NCI-H748 (cell line): ENCODE results near the gene CDC14A.
A peak's percentile ranks its signal among the peaks of the same experiment; 100 is the strongest.
"Not testable (repeated sequence)": the region's sequence is repeated elsewhere in the genome, so short reads cannot be mapped to it uniquely, and the experiment has no call there.

ENCODE experiments used
- DNase-seq: peaks from one replicate; lab custom pipeline; 2025; ENCODE audit not compliant: unreplicated experiment; lab: John Stamatoyannopoulos, UW

Gene CDC14A, protein sequence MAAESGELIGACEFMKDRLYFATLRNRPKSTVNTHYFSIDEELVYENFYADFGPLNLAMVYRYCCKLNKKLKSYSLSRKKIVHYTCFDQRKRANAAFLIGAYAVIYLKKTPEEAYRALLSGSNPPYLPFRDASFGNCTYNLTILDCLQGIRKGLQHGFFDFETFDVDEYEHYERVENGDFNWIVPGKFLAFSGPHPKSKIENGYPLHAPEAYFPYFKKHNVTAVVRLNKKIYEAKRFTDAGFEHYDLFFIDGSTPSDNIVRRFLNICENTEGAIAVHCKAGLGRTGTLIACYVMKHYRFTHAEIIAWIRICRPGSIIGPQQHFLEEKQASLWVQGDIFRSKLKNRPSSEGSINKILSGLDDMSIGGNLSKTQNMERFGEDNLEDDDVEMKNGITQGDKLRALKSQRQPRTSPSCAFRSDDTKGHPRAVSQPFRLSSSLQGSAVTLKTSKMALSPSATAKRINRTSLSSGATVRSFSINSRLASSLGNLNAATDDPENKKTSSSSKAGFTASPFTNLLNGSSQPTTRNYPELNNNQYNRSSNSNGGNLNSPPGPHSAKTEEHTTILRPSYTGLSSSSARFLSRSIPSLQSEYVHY

DNA sequence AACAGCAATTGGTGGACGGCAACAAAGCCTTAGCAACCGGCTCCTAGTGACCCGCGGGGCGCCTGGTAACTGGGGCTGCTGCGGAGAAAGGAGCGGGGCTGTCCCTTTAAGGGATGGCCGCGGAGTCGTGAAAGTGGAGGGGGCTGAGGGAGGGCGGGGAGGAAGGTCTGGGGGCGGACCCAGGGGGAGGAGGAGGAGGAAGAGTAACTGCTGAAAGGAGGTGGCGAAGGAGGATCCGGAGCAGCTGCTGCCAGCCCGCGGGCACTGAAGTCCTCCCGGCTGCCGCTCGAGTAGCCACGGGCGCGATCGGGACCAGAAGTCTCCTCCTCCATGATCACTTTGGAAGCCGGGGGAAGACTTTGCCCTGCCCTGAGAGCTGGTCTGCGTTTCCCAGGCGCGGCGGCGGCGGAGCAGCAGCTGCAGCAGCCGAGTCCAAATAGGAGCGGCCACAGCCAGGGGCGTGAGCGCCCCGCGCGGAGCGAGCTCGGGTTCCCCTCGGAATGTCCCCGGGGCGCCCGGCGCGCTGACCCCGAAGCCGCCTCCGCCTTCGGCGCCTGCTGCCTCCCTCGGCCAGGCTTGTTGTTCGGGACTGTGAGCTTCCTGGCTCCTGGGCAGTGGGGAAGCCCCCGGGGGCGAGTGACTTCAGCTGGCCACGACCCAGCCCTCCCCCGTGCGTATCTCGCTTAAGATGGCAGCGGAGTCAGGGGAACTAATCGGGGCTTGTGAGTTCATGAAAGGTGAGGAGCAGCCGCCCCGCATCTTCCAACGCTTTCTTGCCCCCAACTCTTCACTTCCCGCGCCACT, at the start of gene CDC14A:
Gene CDC14A (plus strand): TSS at position 240 of the 804 bp plus-strand sequence. CDS start 449 bp downstream, at position 689.
- DNase-seq: peak; percentile 98

DNA sequence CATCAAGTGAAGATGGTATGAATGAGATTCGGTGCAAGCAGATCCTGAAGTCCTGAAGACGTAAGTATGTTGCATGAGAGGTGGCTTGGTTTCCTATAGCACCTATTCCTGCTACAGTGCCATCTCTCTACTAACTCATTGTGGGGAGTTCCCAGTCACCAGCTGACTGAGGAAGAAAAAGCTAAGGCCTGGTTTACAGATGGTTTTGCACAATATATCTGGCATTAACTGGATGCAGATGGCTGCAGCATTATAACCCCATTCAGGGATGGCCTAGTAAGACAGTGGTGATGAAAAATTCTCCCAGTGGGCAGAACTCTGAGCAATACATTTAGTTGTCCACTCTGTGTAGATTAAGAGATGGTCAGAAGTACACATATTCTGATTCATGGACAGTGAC, 49.6 kb upstream of the CDC14A start:
- DNase-seq: no peak

DNA sequence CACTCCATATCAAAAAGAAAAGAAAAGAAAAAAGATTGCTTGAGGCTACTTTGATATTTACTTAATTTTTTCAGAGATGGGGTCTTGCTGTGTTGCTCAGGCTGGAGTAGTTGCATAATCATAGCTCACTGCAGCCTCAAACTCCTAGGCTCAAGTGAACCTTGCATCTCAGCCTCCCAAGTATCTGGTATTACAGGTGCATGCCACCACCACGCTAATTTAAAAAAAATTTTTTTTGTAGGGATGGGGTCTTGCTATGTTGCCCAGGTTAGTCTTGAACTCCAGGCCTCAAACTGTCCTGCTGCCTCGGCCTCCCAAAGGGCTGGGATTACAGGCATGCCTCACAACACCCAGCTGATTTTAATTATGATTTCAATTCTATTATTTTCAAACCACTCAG, 48.1 kb upstream of the CDC14A start:
- no peak for DNase-seq

DNA sequence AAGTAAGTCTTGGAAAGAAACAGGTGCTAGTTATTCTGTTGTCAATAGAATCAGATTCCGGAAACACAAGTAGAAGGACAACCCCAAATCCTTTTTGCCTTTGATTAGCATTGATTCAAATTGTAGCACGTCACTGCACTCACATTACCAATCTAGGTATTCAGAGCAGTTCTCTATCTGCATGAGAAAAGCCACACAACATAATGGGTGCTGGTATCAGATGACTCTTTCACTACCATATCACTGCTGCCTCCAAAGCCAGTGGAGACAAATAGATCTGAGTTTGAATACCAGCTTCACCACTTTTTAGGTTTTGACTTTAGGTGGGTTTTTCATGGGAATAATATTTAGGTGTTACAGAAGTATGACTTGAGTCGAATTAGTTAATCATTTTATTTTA, 47.4 kb upstream of the CDC14A start:
- DNase-seq: no peak

DNA sequence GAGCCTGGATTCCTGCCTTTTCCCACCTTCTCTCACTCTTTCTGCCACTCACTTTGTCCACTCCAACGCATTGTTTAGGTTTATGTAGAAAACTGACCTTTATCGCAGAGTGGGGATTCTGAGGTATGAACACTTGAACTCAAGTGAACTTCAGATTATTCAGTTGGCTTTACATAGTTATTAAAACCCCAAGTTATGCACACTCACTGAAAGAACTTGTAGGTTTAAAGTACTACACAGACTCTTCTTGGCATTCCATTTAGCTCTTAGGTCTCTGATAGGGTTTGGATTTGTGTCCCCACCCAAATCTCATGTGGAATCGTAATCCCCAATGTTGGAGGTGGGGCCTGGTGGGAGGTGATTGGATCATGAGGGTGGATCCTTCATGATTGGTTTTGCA, 46.4 kb upstream of the CDC14A start:
- no peak for DNase-seq

DNA sequence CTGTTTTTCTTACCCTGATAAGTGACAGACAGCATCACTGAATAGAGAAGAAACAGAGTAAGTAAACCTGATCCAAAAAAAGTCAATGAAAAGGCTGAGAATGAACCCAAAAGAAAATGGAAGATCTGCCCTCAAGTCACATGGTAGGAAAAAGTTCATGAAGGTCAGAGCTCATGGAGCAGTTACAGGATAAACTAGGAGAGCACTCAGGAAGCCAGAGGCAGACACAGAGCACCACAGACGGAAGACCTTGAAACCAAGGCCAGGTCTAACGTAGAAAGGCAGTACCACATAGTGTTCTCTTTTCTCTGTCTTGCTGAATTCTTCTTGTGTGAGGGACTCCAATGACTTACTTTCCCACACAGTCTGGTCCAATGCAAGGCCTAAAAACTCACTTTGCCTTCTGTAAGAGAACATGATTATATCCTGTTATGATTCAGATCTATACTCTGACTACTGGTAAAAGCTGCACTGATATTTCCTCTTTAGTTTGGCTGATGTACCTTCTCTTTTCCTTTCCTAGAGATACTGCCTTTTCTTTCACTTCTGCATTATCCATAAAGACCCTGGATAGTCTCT, 45.5 kb upstream of the CDC14A start:
- DNase-seq: no peak

DNA sequence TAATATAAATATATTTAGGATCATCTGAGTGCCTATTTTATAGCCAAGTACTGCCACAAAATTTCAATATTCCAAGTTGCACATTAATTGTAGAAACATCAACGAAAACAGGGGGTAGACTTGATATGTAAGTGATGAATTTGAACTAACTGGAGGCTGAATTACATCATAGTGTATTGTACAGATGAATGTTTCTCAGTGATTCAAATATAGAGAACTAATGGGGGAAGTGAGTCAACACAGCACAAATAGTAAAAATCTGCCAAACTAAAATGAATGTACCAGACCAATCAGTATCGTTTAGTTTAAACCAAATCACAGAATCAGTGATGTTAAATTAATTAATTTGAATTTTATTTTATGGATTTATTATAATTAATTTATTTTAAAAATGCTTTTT, 43.5 kb upstream of the CDC14A start:
- no peak for DNase-seq

DNA sequence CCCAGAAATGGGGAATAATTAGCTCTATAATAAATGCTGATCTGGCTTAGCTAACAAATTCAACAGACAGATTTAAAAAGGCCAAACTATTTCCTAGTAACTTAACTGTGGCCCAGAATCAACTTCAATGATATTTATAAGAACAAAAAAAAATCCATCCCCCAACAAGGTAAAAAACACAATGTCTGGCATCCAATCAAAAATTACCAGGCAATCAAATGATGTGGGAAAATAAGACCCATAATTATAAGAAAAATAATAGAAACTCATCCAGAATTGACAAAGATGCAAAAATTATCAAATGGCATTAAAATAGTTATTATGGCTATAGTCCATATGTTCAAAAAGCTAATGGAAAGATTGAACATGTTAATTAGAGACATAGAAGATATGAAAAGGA, 42.4 kb upstream of the CDC14A start:
- DNase-seq: no peak

DNA sequence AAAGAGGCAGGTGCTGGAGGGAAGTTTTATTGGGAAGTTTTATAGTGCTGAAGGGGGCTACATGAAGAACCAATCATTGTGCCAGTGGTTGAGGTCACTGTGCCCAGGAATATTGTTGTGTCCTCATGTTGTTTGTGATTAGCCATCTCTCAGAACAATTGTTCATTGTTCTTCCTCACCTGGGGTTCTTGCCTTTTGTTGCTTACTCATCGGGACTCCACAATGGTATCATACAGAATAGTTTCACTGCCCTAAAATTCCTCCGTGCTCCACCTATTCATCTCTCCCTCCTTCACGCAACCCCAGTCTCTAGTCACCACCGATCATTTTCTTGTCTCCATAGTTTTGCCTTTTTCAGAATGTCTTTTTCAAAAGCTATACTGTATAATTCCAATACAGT, 38.9 kb upstream of the CDC14A start:
- no peak for DNase-seq

DNA sequence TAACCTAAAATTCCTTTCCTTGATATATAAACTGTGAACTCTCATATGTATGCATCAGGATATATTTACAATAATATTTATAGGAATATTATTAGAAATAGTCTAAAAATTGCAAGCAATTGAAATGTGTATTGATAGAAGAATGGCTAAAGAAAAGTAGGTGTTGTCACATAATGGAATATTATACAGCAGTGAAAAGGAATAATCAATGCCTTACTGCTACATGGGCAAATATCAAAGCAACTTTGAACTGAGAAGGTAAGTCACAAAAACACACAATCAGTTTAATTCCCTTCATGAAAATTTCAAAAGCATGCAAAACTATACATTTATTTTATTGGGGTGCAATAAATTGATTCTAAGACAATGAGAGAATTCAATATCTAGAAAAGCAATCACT, 35.7 kb upstream of the CDC14A start:
- no peak for DNase-seq

DNA sequence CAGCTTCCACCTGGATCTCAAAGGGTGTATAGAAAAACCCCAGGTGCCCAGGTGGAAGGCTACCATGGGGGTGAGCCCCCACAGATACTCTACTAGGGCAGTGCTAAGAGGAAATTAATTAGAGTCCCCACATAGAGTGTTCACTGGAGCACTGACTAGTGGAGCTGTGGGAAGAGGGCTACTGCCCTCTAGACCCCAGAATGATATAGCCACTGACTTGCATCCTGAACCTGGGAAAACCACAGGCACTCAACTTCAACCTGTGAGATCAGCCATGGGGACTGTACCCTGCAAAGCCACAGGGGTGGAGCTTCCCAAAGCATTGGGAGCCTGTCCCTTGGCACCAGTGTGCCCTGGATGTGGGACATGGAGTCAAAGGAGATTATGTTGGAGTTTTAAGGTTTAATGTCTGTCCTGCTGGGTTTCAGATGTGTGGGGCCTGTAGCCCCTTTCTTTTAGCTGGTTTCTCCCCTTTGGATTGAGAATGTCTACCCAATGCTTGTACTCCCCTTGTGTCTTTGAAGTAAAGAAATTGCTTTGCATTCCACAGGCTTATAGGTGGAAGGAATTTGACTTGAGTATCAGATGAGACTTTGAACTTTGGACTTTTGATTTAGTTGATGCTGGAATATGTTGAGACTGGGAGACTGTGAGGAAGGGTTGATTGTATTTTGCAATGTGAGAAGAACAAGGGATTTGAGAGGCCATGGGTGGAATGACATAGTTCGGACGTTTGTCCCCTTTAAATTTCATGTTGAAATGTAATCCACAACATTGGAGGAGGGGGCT, 31.8 kb upstream of the CDC14A start:
- no peak for DNase-seq

DNA sequence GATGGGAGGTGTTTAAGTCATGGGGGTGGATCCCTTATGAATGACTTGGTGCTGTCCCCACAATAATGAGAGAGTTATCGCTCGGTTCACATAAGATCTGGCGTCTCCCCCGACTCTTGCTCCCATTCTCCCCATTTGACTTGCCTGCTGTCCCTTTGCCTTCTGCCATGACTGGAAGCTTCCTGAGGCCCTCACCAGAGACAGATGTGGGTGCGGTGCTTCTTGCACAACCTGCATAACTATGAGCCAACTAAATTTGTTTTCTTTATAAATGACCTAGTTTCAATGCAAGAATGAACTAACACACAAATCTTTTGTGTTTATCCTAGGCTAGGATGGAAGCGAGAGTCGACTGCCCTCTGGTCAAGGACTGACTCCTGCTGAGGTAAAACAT, 31.2 kb upstream of the CDC14A start:
- no peak for DNase-seq

DNA sequence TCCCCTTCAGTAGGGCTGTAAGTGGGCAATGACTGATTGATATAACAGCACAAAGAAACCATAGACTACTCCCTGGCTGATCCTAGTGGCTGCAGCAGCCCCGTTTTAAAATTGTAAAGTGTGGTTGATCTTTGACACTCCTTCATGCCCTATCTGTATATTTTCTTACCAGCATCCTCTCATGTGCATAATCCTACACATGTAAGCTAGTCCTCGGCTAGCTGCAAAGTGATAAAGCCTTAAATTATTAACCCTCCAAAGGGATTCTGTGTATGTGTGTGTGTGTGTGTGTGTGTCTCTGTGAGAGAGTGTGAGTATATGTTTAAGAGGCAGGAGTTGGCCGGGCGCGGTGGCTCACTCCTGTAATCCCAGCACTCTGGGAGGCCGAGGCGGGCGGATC, 30.8 kb upstream of the CDC14A start:
- DNase-seq: no peak

DNA sequence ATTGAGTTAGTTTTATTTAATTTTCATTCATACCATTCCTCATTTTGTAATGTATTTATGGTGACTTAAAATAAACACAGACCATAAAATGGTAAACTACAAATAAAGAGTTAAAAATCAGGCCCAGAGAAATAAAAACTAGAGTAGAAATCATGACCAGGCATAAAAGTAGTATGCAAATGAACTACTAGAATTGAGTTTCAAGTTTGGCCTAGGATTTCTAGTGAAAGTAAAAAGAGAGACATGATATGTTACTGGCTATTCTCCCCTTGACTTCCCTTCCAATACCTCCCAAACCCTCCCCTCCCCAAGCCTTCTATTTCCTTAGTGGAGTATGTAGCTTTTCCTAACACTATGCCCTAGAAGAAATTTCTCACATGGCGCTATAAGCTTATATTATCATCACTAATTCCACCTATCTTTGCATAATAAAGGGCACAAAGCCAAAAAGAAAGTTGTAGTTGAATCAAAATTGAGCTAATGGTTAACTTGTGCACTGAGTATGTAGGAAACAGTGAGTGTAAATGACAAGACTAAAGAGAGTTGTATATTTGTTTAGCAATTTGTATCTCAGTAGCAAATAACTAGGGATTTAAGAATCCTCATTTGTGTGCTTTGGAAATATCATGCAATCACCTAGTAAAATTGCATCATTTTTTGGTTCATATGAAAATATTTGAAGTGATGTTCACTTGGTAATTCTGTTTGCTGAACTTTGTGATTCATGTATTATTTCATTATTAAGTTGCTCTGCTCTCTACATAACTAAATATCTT, 29.7 kb upstream of the CDC14A start:
- DNase-seq: no peak

DNA sequence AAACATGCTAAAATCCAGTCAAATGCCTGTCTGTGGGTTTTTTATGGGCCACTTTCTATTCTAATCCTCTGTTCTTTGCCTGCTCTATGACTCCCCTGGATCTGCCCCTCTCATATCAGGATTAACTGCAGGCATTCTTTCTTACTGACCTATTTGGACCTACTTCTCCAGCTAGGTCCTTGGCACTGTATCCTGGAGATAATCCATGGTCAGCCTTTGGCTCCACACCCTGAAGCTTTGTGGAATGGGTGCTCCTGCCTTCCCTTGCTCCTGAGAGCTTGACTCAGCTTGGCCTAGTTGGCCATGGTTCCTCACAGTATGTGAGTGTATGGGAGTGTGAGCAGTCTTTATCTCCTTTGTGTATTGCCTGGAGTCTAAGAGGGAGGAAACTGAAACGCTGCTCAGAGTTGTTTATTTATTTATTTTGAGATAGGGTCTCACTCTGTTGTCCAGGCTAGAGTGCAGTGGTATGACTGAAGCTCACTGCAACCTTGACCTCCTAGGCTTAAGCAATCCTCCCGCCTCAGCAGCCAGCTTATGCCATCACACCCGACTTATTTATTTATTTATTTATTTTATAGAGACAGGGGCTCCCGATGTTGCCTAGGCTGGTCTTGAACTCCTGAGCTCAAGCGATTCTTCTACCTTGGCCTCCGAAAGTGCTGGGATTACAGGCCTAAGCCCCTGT, 28.7 kb upstream of the CDC14A start:
- DNase-seq: no peak

DNA sequence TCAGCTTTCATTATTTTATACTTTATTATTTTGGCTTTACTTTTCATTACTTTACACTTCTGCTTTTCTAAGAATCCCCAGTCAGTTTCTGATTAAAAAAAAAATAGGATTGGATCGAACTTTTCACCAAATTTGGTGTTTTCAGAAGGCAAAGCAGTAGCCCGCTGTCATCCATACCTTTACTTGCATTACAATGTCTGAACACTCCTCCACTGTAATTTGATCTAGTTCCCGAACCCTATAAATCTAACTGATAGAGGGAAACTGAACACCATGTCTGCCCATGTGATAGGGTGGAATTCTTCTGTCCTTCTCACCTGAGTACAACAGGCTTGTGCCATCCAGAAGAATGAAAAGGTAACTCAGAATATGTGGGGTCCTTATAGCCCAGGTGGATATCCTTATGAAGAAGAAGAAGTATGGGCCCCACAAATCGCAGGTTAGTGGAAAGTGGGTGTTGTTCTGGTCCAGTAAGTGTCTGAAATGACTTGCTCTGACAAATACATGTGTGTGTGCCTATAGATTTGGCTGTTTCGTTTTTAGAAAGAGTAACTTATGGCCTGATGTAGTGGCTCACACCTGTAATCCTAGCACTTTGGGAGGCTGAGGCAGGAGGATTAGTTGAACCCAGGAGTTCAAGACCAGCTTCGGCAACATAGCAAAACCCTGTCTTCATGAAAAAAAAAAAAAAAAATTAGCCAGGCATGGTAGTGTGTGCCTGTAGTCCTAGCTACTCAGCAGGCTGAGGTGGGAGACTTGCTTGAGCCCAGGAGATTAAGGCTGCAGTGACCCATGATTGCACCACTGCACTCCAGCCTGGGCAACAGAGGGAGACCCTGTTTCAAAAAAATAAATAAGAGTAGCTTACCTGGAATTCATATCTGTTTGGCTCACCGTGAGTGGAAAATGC, 26.6 kb upstream of the CDC14A start:
- peak; percentile 22 for DNase-seq

DNA sequence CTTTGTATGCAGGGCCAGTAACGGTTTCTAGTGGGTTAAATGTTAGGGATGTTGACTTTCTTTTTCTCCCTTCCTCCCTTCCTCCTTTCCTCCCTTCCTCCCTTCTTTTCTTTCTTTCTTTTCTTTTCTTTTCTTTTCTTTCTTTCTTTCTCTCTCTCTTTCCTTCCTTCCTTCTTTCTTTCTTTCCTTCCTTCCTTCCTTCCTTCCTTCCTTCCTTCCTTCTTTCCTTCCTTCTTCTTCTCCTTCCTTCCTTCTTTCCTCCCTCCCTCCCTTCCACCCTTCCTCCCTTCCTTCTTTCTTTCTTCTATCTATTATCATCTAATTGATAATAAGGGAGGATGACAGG, 26.0 kb upstream of the CDC14A start:
- not testable (repeated sequence) for DNase-seq

DNA sequence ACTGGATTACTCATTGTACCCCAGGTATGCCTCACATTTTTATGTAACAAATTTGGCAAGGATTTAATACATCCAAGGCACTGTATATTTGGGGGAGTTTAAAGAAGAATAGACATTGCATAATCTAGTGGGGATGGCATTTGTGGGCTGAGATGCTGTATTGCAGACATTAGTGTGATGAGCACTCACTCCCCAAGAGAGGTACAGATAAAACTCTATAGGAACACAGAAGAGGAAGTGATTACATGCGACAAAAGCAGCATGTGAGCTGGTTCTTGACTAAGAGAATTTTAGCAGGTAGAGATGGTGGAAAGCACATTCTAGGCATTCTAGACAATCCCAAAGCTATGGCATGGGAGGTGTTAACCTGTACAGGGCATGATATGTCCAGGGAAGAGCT, 24.2 kb upstream of the CDC14A start:
- DNase-seq: no peak

DNA sequence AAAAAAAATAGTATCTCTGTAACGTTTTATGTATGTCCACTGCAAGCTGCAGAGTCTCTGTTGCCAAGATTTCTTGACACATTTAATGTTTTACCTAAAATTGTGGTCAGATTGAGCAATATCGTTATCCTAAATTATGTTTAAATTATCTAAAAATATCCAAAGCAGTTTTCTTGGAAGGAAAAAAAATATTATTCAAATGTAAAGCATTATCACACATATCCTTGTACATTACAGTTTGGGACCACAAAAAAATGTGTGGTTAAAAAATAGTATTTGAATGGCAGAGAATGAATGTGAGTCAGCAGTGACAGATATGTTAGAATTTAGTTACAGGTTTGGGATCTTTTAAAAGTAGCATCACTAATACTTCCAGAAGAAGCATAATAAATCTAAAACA, 21.2 kb upstream of the CDC14A start:
- DNase-seq: not testable (repeated sequence)
